Fibroblast of pulmonary artery (primary cell): ENCODE data around the gene CKLF.
"Not testable (repeated sequence)": the region's sequence is repeated elsewhere in the genome, so short reads cannot be mapped to it uniquely, and the experiment has no call there.

Experiments used
- DNase-seq: peaks from one replicate; pipeline ENCODE4 v3.0.0-alpha.2; 2010; ENCODE audit warnings: low read depth
- H3K4me3 ChIP-seq: replicated peaks from 2 replicates; pipeline ENCODE4 v1.5.1; 2011; ENCODE audit warnings: low read depth, mild to moderate bottlenecking, control low read depth, low read length, moderate library complexity
- TF ChIP-seq, protein P1 (sequence below): IDR thresholded peaks from 2 replicates; pipeline ENCODE4 v1.5.1; 2011; ENCODE audit warnings: mild to moderate bottlenecking, control low read depth, low read length, inconsistent platforms; ENCODE audit errors: missing control alignments

The CKLF gene

DNA sequence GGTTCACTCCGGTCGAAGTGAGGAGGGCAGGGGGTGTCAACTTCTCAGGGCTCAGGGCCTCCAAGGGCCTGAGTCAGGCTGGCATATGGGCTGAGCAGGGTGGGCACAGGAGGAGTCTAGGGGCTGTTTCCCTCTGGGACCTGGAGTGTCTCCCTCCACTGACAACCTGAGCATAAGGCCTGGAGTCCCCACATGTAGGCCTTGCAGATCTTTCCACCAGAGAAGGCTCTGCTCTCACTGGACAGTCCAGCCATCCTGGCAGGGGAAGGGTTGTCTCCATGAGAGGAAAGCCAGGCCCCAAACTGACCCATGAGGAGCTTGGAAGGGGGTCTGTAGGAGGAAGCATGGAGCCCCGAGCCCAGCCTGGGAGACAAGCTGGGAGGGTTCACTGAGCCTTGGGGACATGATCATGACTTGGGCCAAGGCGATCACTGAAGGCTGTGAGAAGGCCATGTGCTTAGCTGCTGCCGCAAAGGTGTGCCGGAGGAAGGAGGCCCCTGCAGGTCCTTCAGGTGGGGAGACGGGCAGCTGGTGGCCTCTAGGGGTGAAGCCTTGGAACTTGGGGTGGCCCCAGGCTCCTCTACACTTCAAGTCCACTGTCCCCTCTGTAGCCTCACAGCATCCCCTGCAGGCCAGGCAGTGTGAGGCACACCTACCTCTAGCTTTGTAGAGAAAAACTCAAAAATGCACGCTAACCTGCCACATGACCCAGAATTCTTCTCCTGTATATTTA is 36.8 kb downstream of the CKLF start:
- H3K4me3 ChIP-seq = no peak overlapping the region
- peak; percentile 42 for DNase-seq
- TF ChIP-seq, protein P1, sequence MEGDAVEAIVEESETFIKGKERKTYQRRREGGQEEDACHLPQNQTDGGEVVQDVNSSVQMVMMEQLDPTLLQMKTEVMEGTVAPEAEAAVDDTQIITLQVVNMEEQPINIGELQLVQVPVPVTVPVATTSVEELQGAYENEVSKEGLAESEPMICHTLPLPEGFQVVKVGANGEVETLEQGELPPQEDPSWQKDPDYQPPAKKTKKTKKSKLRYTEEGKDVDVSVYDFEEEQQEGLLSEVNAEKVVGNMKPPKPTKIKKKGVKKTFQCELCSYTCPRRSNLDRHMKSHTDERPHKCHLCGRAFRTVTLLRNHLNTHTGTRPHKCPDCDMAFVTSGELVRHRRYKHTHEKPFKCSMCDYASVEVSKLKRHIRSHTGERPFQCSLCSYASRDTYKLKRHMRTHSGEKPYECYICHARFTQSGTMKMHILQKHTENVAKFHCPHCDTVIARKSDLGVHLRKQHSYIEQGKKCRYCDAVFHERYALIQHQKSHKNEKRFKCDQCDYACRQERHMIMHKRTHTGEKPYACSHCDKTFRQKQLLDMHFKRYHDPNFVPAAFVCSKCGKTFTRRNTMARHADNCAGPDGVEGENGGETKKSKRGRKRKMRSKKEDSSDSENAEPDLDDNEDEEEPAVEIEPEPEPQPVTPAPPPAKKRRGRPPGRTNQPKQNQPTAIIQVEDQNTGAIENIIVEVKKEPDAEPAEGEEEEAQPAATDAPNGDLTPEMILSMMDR = peak; percentile 64

DNA sequence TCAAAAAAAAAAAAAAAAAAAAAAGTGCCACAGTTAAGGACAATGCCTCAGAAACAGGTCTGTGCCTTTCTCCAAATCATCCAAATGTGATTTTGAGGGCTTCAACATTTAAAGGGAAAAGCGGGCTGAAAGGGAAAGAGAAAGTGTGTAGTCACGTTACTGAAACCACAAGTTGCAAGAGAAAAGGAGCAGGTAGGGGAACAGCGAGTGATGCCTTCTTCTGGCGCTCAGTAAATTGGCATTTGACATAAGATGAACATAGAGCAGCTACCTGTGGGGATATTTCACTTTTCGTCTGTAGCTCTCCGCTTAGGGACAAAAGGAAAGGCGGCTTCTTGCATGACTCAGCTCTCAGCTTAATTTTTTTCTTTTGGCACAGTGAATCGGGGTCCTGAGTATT is 37.9 kb downstream of the CKLF start:
- no peak overlapping the region for H3K4me3 ChIP-seq
- no peak for DNase-seq
- TF ChIP-seq, protein P1 = no peak

DNA sequence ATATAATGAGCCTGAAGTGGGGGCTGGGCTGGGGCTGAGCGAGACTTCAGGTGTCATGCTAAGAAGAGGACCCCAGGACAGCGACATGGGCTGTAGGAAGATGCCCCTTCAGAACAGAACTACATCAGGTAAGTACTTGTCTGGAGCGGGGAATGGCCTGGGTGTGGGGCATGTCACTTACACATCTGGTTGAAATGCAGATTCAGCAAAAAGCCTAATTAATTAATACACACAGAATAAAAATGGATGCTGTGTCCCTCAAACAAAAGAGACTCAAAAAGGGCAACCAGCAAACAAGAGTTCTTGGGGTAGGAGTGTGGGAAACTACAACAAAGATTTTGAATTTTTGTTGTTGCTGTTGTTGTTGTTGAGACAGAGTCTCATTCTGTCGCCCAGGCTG is 38.6 kb downstream of the CKLF start:
- no peak overlapping the region for H3K4me3 ChIP-seq
- no peak for DNase-seq
- TF ChIP-seq, protein P1 = no peak

DNA sequence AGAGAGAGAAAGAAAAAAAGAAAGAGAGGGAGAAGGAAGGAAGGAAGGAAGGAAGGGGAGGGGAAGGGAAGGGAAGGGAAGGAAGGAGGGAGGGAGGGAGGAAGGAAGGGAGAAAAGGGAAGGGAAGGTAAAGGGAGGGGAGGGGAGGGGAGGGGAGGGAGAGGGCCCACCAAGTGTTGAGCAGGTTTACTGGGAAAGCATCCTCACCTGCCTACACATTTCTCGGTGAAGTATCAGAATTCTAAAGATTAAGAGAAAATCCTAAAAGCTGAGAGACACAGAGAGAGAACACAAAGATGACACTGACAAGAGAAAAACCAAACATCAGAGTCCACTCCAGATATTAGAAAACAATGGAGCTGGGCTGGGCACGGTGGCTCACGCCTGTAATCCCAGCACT is 39.9 kb downstream of the CKLF start:
- TF ChIP-seq, protein P1 = no peak
- no peak overlapping the region for H3K4me3 ChIP-seq
- DNase-seq = no peak

DNA sequence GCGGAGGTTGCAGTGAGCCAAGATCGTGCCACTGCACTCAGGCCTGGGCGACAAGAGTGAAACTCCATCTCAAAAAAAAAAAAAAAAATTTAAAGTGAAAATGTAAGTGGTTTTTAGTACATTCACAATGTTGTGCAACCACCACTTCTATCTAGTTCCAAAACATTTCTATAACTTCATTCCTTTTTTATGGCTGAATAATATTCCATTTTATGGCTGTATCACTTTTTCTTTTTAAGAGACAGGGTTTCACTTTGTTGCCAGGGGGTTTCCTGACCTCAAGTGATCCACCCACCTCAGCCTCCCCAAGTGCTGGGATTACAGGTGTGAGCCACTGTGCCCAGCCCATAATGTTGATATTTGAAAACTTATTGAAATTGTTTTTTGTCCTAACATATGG is 40.4 kb downstream of the CKLF start:
- H3K4me3 ChIP-seq = no peak overlapping the region
- no peak for DNase-seq
- TF ChIP-seq, protein P1 = no peak

DNA sequence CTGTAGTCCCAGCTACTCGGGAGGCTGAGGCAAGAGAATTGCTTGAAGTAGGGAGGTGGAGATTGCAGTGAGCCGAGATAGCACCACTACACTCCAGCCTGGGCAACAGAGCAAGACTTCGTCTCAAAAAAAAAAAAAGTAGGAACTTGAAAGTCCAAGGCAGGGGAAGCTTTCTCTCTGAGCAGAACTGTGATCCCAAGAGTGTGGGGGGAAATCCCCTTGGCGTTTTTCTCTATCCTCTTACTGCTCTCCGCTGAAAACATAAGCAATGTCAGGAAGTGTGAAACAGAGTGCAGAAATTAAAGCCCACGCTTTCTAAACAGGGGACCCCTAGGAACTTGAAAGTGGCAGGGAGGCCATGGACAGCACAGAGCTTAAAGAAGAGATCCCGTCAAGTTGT is 42.4 kb downstream of the CKLF start:
- H3K4me3 ChIP-seq = no peak overlapping the region
- TF ChIP-seq, protein P1 = no peak
- no peak for DNase-seq

DNA sequence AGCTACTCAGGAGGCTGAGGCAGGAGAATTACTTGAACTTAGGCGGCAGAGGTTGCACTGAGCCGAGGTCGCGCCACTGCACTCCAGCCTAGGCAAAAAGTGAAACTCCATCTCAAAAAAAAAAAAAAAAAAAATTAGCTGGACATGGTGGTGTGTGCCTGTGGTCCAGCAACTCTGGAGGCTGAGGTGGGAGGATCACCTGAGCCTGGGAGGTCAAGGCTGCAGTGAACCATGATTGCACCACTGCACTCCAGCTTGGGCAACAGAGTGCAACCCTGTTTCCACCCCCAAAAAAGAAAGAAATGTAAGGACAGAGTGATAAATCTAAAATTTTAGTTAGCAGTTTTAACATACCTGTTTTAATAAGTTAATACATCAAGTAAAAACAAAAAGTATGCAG is 44.2 kb downstream of the CKLF start:
- H3K4me3 ChIP-seq, DNase-seq: not testable (repeated sequence)
